ENCODE measurements around the gene SRL.

The SRL gene

DNA sequence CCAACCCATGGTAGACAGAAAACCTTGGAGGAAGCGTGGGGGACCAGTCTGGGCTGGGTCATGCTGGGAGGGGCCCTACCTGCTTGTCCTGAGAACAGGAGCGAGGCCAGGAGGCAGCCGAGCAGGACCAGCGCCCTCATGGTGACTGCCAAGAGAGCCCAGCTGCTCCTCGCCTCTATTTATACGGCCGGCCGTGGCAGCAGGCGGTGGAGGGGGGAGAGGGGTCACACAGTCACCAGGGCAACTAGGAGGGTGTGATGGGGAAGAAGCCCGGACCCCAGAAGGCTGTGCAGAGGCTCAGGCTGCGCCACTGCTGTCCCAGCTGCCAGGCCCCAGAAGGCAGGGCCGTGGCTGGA, at the start of gene SRL:
Gene SRL (minus strand): TSS at position 153 of the 356 bp plus-strand sequence. CDS start 13 bp downstream, at position 140.
- no peak for DNase-seq

GRCh38 chr16:4290236-4290830, 48.5 kb upstream of the SRL start:
- DNase-seq = no peak

- peak; percentile 66 for DNase-seq
Measured at GRCh38 chr16:4288148-4288921, 46.5 kb upstream of the SRL start.

GRCh38 chr16:4285167-4285566, 43.3 kb upstream of the SRL start:
- no peak for DNase-seq

DNA sequence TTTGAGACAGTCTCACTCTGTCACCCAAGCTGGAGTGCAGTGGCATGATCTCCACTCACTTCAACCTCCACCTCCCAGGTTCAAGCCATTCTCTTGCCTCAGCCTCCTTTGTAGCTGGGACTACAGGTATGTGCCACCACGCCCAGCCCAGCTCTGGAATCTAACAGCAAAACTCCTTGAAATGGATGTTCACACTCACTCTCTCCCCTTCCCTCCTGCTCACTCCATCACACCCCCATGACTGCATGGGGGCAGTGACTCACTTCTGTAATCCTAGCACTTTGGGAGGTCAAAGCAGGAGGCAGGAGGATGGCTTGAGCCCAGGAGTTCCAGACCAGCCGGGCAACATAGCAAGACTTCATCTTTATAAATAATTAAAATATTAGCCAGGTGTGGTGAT, 42.1 kb upstream of the SRL start:
- DNase-seq = no peak

DNA sequence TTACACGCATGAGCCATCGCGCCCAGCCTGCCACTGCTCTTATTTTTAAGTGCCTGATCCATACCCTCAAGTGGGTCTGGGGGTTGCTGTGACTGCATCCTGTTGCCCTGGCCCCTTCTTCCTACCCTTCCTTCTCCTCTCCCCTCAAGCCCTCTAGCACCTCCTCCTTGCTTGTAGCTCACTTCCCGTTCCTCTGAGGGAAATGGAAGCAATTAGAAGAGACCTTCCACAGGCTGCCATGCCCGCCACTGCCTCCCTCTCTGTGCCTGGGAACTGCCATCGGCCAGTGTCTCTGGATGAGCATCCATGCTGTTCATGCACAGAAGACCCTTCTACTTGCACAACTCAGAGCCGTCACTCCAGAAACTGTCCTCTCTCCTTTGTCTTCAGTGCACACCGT, 41.6 kb upstream of the SRL start:
- DNase-seq = no peak

DNA sequence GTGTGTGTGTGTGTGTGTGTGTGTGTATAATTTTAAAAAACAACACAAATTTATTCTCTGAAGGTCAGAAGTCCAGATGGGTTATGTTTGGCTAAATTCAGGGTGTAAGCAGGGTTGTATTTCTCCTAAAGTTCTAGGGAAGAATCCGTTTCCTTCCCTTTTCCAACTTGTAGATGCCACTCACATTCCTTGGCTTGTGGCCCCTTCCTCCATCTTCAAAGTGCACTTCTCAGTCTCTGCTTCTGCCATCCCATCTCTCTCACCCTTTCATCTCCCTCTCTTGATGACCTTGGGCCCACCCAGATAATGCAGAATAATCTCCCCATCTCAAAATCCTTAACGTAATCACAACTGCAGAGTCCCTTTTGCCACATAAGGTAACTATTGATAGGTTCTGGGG, 38.7 kb upstream of the SRL start:
- no peak for DNase-seq

DNA sequence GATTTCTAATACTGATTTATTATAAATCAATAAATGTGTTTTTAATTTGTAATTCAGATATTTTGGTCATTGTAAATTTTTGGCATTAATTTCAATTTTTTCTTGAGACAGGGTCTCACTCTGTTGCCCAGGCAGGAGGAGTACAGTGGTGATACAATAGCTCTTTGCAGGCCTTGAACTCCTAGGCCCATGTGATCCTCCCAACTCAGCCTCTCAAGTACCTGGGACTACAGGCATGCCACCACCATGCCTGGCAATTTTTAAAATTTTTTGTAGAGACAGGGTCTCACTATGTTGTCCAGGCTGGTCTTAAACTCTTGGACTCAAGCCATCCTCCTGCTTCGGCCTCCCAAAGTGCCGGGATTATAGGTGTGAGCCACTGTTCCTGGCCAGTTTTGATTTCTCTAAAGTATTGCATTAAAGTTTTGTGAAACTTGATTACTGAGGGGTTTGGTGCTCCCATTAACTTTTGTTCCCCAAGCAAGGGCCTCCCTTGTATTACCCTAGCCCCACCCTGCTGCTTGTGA, 36.2 kb upstream of the SRL start:
- DNase-seq = no peak

- no peak for DNase-seq
Measured at GRCh38 chr16:4275861-4276260, 34.0 kb upstream of the SRL start.

GRCh38 chr16:4273858-4274311, 32.0 kb upstream of the SRL start:
- DNase-seq = peak; percentile 24

DNA sequence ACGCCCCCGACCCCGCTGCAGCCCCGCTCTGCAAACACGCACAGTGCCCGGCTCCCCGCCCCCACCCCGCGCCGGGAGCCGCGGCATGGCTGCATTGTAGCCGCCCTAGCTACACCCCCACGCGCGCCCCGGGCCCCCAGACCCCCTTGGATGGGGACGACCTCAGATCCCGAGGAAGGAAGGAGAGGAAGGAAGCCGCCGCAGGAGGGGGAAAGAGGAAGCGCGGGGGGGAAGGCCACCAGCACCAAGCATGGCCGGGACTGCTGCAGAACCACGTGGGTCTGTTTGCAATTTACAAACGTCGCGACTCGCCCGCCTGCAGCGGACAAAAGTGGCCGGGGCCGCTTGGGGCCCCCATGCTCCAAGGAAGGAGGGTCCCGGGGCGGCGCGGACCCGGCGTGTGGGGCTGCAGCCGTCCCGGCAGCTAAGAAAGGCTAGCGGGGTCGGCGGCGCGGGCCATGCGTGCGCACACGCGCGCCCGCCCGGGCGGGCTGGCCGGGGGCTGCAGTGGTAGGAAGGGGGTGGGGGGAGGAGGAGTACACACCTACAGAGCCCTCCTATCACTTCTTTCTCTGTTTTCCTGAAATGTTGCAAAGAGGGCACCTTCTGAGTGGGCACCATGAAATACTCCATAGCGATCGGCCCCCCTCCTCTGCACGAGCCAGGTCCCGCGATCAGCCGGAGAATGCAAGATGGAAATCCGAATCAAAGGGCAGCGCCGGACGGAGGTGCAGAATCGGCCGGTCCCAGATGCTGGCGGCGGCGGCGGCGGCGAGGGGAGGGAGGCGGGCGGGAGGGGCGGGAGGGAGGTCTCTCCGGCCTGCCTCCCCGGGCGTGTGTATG, 30.5 kb upstream of the SRL start:
- DNase-seq = peak; percentile 39

DNA sequence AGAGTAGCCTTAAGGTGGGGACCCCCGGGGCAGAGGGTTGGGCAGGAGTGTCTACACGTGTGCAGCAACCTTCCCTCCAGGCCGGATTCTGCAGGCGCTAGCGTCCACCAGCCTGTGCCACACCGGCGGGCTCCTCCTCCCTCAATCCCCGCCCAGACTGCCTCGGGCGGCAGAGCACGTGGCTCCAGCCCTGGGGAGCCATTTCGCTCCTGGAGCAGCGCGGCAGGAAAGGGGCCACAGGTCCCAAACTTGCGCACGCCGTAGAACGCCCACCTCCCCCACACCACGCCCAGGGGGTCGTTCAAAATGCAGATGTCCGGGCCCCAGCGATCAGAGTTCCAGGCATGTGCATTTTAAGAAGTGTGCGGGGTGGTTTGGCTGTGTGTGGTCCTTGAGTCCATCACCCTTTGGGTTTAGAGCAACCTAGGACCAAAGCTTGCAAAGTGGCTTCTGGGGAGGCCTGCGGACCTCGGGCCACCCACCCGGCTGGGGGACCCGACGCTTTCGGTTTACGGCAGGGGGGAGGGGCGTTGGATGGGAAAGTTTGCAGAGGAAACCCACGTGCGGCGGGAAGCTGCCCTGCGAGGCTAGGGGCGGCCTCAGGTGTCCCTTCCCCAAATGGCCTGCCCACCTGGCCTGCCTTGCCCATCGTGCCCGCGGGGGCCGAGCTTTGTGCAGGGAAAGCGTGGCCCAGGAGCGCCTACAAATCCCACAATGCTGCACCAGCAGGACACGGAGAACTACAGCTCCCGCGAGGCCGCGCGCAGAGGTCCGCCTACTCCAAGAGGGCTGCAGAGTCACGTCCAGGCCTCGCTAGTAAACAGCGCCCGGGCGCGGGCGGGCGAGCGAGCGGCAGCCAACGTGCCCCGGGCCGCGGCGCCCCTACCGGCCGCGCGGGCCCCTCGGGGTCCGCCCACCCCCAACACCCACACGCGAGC, 29.6 kb upstream of the SRL start:
- DNase-seq = peak; percentile 82

- no peak for DNase-seq
Measured at GRCh38 chr16:4270595-4270994, 28.7 kb upstream of the SRL start.

DNA sequence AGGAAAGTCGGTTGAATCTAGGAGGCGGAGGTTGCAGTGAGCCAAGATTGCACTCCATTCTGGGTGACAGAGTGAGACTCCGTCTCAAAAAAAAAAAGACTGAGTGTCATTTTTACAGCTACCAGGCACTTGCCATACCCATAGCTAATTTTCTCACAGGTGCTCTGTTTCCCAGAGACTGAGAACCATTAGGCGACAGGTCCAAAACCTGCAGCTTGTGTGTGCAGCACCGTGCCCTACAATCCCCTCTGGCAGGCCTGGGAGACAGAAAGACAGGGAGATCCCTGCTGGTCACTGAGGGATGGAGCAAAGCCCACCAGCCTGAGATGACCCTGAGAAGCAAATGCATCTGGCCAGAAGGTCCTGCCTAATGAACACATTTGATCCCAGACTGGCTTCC, 28.2 kb upstream of the SRL start:
- no peak for DNase-seq

DNA sequence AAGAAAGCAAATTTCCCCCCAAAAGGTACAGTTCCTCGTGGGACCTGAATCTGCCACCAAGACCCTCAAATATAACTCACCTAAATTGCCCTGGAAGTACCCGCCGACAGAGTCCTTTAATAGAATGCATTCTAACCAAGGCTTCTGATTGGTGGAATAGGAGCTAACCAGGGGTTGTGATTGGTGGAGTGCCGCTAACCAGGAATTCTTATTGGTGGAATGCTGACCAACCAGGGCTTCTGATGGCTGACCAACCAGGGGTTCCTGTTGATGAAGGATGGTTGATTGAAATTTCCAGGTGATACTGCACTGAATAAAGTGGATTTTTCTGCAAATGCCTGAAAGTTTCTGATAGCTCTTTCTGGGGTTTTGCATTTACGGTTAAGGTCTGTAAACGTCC, 24.5 kb upstream of the SRL start:
- DNase-seq = no peak

DNA sequence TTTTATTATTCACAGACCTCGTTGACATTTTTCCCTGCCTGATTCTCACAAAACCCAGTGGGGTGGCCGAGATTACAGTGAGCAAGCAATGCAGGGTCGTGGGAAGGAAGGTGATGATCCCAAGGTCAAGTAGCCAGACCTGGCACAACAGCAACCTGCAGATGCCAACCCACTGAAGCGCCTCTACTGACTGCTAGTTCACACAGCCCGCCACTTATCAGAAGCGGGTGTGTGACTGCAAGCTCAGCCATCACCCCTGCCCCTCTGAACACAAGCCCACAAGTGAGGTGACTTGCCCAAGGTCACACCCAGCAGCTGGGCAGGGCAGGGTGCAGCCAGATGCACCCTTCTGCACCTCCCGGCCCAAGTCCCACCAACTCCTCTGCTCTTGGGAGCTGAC, 23.8 kb upstream of the SRL start:
- DNase-seq = no peak

DNA sequence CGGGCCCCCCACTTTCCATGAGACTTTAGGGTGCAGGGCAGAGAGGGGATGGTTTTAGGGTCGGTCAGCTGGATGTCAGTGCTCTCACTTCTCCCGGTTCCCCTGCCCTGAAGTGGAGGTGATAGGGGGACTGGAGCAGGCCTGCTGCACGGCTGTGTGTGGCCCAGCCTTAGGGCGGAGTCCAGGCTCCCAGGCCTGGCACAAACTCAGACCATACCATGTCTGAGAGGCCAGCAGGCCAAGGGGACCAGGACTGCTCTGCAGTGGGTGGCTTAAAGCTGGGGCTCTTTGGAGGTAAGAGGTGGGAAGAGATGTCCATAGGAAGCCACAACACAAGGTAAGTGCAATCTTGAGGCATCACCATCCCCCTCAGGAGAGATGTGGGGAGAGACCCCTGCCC, 22.7 kb upstream of the SRL start:
- DNase-seq = no peak

DNA sequence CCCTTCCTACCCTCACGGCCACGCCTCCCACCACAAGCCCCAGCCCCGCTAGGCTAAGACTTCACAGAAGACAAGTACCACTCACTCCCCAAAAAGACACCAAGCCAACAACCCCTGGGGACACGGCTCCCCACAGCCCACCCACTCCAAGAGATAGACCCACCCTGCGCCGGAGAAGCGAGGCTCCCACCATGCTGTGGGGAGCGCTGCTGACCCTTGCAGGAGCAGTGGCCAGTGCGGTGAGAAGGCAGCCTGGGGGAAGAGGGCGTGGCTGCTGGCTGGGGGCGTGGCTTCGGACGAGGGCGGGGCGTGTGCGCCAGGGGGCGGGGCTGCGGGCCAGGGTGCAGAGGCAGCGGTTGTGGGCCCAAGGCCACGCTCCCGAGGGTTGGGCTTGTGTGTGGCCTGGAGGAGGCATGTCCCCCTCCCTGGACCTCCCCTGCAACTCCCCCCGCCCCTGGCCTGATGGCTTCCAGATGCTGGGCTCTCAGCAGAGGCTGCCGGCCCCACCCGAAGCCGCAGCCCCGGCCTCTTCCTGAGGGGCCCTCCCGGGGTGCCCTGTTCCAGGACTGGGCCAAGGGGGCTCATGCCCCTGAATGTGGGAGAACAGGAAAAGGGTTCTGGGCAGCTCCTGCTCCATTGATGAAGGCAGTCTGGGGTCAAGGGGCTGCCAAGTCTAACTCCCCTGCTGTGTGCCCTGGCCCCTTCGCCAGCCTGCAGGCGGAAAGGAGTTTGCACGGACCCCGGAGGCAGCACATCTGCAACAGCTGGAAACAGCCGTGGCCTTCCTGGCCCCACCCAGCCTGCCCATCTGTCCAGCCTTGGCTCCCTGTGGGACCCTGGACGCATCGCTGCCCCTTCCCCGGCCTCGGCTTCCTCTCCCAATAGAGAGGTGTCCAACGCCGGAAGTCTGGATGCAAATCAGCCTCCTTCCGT, 21.9 kb upstream of the SRL start:
- no peak for DNase-seq

- no peak for DNase-seq
Measured at GRCh38 chr16:4262303-4262835, 20.5 kb upstream of the SRL start.

- DNase-seq = no peak
Measured at GRCh38 chr16:4261557-4262172, 19.8 kb upstream of the SRL start.

DNA sequence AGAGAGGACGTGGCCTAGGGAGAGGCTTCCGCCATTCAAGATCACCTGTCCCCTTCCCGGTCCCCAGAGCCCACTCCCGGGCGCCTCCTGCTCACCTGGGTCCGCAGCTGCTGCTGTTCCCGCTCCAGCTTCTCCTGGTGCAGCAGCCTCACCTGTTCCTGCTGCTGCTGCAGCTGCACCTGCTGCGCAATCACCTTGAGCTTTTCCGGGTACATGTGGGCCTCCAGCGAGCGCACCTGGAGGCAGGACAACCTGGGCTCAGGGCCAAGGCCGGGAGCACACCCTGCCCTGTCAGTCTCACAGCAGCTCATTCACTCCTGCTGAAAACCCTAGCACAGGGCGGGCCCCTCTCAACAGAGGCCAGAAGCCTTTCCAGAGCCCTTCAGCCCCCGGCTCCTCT, 18.5 kb upstream of the SRL start:
- DNase-seq = no peak
